ENCODE results near the gene RPL27A. TPM values are rescaled to one million over a fixed set of nuclear protein-coding genes. Genes with fewer than 3 reads are reported as not detected.

RPL27A gene
- total RNA-seq, 1 donor from 2014 or later, result 1,116 TPM

GRCh38 chr11:8704136-8704535 is 21.5 kb downstream of the RPL27A start:
- Histone ChIP-seq H3K36me3 (no peaks in the 10 kb centered on the region), H3K4me3 (no peak overlapping the region), H3K27me3 (no peaks in the 10 kb centered on the region), H3K4me2 (no peak overlapping the region), H3K79me2 (ENCODE audit: low read depth) (no peaks in the 10 kb centered on the region), H3K27ac (no peak overlapping the region), H4K20me1 (ENCODE audit: low read depth) (peaks cover 7% of the 10 kb centered on the region), H3K9me3 (ENCODE audit: low read depth) (no peaks in the 10 kb centered on the region), H3F3A (ENCODE audit: low read depth) (peaks cover 15% of the 10 kb centered on the region), H3K9ac (no peak overlapping the region), H3K4me1 (peaks cover 17% of the 10 kb centered on the region), H2AFZ (replicated peaks) (no peak overlapping the region)
- Mint-ChIP-seq H3K27me3 (ENCODE audit: insufficient read depth, low read depth) (peaks cover 14% of the 10 kb centered on the region), H3K36me3 (peaks cover 36% of the 10 kb centered on the region), H3K4me1 (peaks cover 29% of the 10 kb centered on the region), H3K9me3 (no peaks in the 10 kb centered on the region), H3K4me3 (no peak overlapping the region), H3K27ac (peak overlapping the region; percentile 31)
- DNase-seq (ENCODE audit: low spot score), result no peak
- TF ChIP-seq EZH2phosphoT487 (IDR thresholded peaks at IDR 0.05) (no peak), EZH2 (IDR thresholded peaks at IDR 0.05) (no peak), CTCF (IDR thresholded peaks at IDR 0.05) (no peak)

- DNase-seq (ENCODE audit: low spot score), result no peak
- Mint-ChIP-seq H3K4me3 (no peak overlapping the region), H3K36me3 (peaks cover 34% of the 10 kb centered on the region), H3K4me1 (peaks cover 20% of the 10 kb centered on the region), H3K27me3 (ENCODE audit: insufficient read depth, low read depth) (peaks cover 14% of the 10 kb centered on the region), H3K9me3 (no peaks in the 10 kb centered on the region), H3K27ac (no peak overlapping the region)
- no peaks in the 10 kb centered on the region for H3K9me3 ChIP-seq (ENCODE audit: low read depth)
- H3F3A ChIP-seq (ENCODE audit: low read depth), result peaks cover 13% of the 10 kb centered on the region
- no peaks in the 10 kb centered on the region for H3K79me2 ChIP-seq (ENCODE audit: low read depth)
- no peaks in the 10 kb centered on the region for H3K27me3 ChIP-seq
- H3K36me3 ChIP-seq, result no peaks in the 10 kb centered on the region
- H3K4me3 ChIP-seq, result no peak overlapping the region
- H3K9ac ChIP-seq, result no peak overlapping the region
- no peaks in the 10 kb centered on the region for H4K20me1 ChIP-seq (ENCODE audit: low read depth)
- peaks cover 8% of the 10 kb centered on the region for H3K4me1 ChIP-seq
- no peak overlapping the region for H3K27ac ChIP-seq
- no peak overlapping the region for H3K4me2 ChIP-seq
- no peak for TF ChIP-seq EZH2phosphoT487 (IDR thresholded peaks at IDR 0.05)
- TF ChIP-seq CTCF (IDR thresholded peaks at IDR 0.05), result no peak
- TF ChIP-seq EZH2 (IDR thresholded peaks at IDR 0.05), result no peak
- H2AFZ ChIP-seq (replicated peaks), result no peak overlapping the region
Measured at GRCh38 chr11:8705146-8705545, 22.6 kb downstream of the RPL27A start.

GRCh38 chr11:8706673-8707432 is 24.3 kb downstream of the RPL27A start:
- Mint-ChIP-seq H3K4me1 (peaks cover 7% of the 10 kb centered on the region), H3K36me3 (peaks cover 28% of the 10 kb centered on the region), H3K27ac (no peak overlapping the region), H3K27me3 (ENCODE audit: insufficient read depth, low read depth) (peaks cover 10% of the 10 kb centered on the region), H3K9me3 (no peaks in the 10 kb centered on the region), H3K4me3 (no peak overlapping the region)
- TF ChIP-seq EZH2phosphoT487 (IDR thresholded peaks at IDR 0.05), result no peak
- no peak for TF ChIP-seq CTCF (IDR thresholded peaks at IDR 0.05)
- no peak for TF ChIP-seq EZH2 (IDR thresholded peaks at IDR 0.05)
- no peak overlapping the region for H3K4me2 ChIP-seq
- DNase-seq (ENCODE audit: low spot score), result no peak
- no peaks in the 10 kb centered on the region for H3K9me3 ChIP-seq (ENCODE audit: low read depth)
- no peak overlapping the region for H3K9ac ChIP-seq
- peaks cover 4% of the 10 kb centered on the region for H3F3A ChIP-seq (ENCODE audit: low read depth)
- H2AFZ ChIP-seq (replicated peaks), result no peak overlapping the region
- H4K20me1 ChIP-seq (ENCODE audit: low read depth), result no peaks in the 10 kb centered on the region
- H3K27ac ChIP-seq, result no peak overlapping the region
- H3K4me1 ChIP-seq, result no peaks in the 10 kb centered on the region
- no peaks in the 10 kb centered on the region for H3K79me2 ChIP-seq (ENCODE audit: low read depth)
- no peaks in the 10 kb centered on the region for H3K36me3 ChIP-seq
- H3K4me3 ChIP-seq, result no peak overlapping the region
- no peaks in the 10 kb centered on the region for H3K27me3 ChIP-seq

Data from neural progenitor cell (in vitro differentiated cells).